BJ (cell line): ENCODE data around the gene SLC10A7. TPM values are rescaled to one million over a fixed set of nuclear protein-coding genes. Genes with fewer than 3 reads are reported as not detected.

Source experiments
- CTCF ChIA-PET: fragments of 350-600 bp; formaldehyde crosslinking; extraction: SDS; loops from one replicate; lab custom pipeline; 2021; ENCODE audit warnings: antibody characterized with exemption, inconsistent platforms; lab: Yijun Ruan, JAX
- POLR2A ChIA-PET: fragments of 300-600 bp; sonication (Branson Sonifier 250); formaldehyde crosslinking; extraction: SDS; loops from one replicate; lab custom pipeline; 2021; ENCODE audit warnings: antibody characterized with exemption; lab: Charles Lee
- DNase-seq: peaks from one replicate; pipeline ENCODE4 v3.0.0-alpha.2; 2011; ENCODE audit warnings: low read depth
- H3K27me3 ChIP-seq: 2 replicates; pipeline ENCODE4 v1.6.0; 2011; ENCODE audit warnings: low read length; ENCODE audit not compliant: control insufficient read depth, insufficient read depth
- H3K36me3 ChIP-seq: 2 replicates; pipeline ENCODE4 v1.5.1; 2011; ENCODE audit warnings: low read length; ENCODE audit not compliant: control insufficient read depth, insufficient read depth
- H3K4me3 ChIP-seq: 2 replicates; pipeline ENCODE4 v1.5.1; 2011; ENCODE audit warnings: low read depth, mild to moderate bottlenecking, control low read depth, low read length
- polyA plus RNA-seq: library from polyadenylated mRNA; depleted of rRNA; stranded (reverse); fragments of >200 nt; gene quantifications from 2 replicates; pipeline ENCODE4 v1.2.3, GENCODE V29; 2011
- TF ChIP-seq, protein P1 (sequence below): IDR thresholded peaks from 2 replicates; pipeline ENCODE4 v1.5.1; 2011; ENCODE audit warnings: low read depth, mild to moderate bottlenecking, control low read depth, inconsistent platforms, low read length, moderate library complexity; ENCODE audit not compliant: insufficient read depth

The SLC10A7 gene
- polyA plus RNA-seq, 1 experiment: 3.9 TPM

DNA sequence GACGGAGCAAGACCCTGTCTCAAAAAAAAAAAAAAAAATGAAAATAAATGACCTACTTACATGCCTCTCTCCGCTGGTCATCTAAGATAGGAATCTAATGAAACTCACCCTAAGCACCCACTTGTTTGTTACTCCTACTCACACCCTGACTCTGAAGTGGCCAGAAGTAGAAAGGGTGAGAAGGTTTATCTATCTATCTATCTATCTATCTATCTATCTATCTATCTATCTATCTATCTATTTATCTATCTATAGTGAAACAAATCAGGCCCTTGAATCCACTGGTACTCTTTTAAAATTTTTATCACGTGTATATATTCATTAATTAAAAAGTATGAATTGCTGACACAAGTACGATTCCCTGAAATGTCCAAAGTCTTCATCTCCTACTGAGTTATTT is 75.2 kb downstream of the SLC10A7 start:
- no peak overlapping the region for H3K4me3 ChIP-seq
- DNase-seq: no peak
- POLR2A ChIA-PET: no interaction called here
- CTCF ChIA-PET: no interaction called here
- no peaks in the 10 kb centered on the region for H3K36me3 ChIP-seq
- TF ChIP-seq, protein P1, sequence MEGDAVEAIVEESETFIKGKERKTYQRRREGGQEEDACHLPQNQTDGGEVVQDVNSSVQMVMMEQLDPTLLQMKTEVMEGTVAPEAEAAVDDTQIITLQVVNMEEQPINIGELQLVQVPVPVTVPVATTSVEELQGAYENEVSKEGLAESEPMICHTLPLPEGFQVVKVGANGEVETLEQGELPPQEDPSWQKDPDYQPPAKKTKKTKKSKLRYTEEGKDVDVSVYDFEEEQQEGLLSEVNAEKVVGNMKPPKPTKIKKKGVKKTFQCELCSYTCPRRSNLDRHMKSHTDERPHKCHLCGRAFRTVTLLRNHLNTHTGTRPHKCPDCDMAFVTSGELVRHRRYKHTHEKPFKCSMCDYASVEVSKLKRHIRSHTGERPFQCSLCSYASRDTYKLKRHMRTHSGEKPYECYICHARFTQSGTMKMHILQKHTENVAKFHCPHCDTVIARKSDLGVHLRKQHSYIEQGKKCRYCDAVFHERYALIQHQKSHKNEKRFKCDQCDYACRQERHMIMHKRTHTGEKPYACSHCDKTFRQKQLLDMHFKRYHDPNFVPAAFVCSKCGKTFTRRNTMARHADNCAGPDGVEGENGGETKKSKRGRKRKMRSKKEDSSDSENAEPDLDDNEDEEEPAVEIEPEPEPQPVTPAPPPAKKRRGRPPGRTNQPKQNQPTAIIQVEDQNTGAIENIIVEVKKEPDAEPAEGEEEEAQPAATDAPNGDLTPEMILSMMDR: no peak
- no peaks in the 10 kb centered on the region for H3K27me3 ChIP-seq

DNA sequence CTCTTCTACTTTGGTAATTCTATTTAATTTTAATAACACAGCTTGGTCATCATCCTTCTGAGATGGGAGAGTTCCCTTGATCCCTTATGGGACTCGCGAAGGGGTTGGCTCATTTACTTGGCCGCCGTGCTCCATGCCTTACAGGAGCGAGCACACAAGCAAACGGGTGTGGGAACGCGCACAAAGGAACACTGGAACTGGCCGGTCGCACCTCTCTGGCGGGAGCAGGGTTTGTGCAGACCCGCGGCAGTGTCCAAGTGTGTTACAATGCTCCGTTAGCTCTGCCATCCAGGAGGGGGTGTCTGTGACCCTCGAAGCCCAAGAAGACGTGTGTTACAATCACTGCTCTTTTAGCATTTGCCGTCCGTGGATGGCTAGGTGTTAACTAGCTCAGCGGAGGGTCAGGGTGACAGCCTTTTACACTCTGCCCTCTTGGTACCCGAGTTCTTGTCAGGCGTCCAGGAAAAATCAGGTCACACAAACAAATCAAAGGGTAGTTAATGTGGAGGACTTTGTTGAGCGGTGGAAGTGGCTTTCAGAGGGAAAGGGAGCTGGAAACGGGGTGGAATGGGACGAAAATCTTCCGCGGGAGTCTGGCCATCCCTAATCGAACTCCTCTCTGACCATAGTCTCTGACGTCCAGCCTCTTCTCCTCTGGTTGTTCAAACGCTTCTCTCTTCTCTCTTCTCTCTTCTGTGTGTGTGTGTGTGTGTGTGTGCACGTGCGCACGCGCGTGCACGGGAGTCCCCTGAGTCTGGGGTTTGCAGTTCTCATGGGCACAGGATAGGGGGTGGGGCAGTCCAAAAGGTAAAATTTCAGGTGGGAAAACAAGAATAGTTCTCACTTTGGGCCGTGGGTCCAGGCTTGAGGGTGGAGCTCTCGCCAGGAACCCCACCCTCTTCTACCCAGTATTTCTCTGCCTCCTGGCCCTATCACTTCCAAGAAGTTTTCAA is 76.3 kb downstream of the SLC10A7 start:
- H3K27me3 ChIP-seq: no peaks in the 10 kb centered on the region
- H3K4me3 ChIP-seq: no peak overlapping the region
- no peaks in the 10 kb centered on the region for H3K36me3 ChIP-seq
- POLR2A ChIA-PET: no interaction called here
- TF ChIP-seq, protein P1: no peak
- CTCF ChIA-PET: no interaction called here
- no peak for DNase-seq

DNA sequence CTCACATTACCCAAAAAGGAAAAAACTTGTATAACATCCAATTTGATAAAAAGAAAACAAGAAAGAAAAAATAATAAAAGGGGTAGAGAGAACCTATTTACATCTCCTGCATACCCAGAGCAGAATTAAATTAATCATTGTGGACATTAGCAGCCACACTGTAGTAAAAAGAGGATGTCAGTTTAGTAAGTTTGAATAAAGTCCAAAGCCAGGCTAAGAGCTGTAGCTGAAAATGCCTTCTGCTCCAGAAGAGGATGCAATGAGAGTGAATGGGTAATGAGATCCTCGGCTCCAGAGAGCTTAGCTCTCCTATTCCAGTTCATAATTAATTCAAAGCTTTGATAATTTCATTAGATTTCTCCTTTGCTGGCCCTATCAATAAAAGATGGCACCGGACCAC is 78.2 kb downstream of the SLC10A7 start:
- no peaks in the 10 kb centered on the region for H3K36me3 ChIP-seq
- TF ChIP-seq, protein P1: no peak
- ChIA-PET POLR2A (no interaction called here), CTCF (interaction anchor here (1.6 kb wide), 1 partner anchor 9 kb away, joined by 3 read pairs; no protein-coding TSS in a partner anchor)
- no peaks in the 10 kb centered on the region for H3K27me3 ChIP-seq
- DNase-seq: no peak
- no peak overlapping the region for H3K4me3 ChIP-seq

DNA sequence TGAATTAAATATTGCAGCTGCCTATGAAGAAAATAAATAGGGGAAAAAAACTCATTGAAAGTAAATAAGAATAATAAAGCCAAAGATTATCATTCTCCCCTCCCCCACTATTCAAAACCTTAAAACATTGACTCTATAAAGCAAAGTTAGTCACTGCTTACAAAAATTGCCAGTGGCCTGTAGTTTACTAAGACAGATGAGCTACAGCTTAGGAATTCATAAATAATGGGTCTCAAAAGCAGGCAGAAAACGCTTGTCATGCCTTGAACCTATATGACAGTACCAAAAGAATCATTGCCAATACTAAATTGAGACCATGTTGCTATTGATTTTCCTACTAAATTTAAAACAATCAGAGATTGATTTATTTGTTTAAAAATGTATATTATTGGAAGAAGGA is 78.9 kb downstream of the SLC10A7 start:
- ChIA-PET POLR2A (no interaction called here), CTCF (no interaction called here)
- no peaks in the 10 kb centered on the region for H3K27me3 ChIP-seq
- no peaks in the 10 kb centered on the region for H3K36me3 ChIP-seq
- DNase-seq: no peak
- no peak overlapping the region for H3K4me3 ChIP-seq
- TF ChIP-seq, protein P1: no peak

DNA sequence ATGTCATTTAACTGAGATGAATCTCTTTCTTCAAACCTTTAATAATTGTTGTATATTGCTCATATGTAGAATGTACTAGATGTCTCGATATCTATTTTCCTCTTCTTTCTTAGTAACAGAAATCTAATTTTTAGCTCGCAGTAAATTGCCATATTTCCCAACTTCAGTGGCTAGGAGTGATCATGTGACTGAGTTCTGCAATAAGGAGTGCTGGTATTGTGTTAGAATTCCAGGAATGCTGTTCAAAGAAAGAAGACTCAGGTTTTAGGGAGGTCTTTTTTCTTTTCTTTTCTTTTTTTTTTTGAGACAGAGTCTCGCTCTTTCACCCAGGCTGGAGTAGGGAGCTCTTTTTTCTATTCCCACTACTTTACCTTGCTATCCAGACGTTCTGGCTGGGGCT is 81.7 kb downstream of the SLC10A7 start:
- H3K27me3 ChIP-seq: no peaks in the 10 kb centered on the region
- H3K4me3 ChIP-seq: no peak overlapping the region
- POLR2A ChIA-PET: no interaction called here
- no peaks in the 10 kb centered on the region for H3K36me3 ChIP-seq
- CTCF ChIA-PET: interaction anchor here (1.2 kb wide), 1 partner anchor 27 kb away, joined by 3 read pairs; no protein-coding TSS in a partner anchor
- TF ChIP-seq, protein P1: no peak
- DNase-seq: no peak
